ENCODE results near the gene CSNK1A1. TPM values are rescaled to one million over a fixed set of nuclear protein-coding genes. Genes with fewer than 3 reads are reported as not detected.

CSNK1A1 gene
- polyA plus RNA-seq, 1 donor from 2014 or later, result 217 TPM

- H3K4me3 ChIP-seq (ENCODE audit: low read length), result no peak overlapping the region
- H3K27ac ChIP-seq (ENCODE audit: low read length), result no peak overlapping the region
- no peak overlapping the region for H3K9ac ChIP-seq (ENCODE audit: low read length)
- no peak for TF ChIP-seq EP300 (conservative IDR thresholded peaks at IDR 0.05; ENCODE audit: poor library complexity, severe bottlenecking)
- no peak for TF ChIP-seq REST (IDR thresholded peaks at IDR 0.05; ENCODE audit: borderline replicate concordance)
- TF ChIP-seq EZH2 (IDR thresholded peaks at IDR 0.05; ENCODE audit: borderline replicate concordance, insufficient read depth, low read length, poor library complexity, severe bottlenecking), result no peak
- TF ChIP-seq RAD21 (conservative IDR thresholded peaks at IDR 0.05), result no peak
- no peak for TF ChIP-seq CTCF (IDR thresholded peaks at IDR 0.05; ENCODE audit: poor library complexity, severe bottlenecking)
- TF ChIP-seq TAF1 (IDR thresholded peaks at IDR 0.05; ENCODE audit: low read depth), result no peak
- TF ChIP-seq MXI1 (conservative IDR thresholded peaks at IDR 0.05; ENCODE audit: poor library complexity, severe bottlenecking), result no peak
- TF ChIP-seq SMC3 (conservative IDR thresholded peaks at IDR 0.05; ENCODE audit: poor library complexity), result no peak
- TF ChIP-seq POLR2AphosphoS5 (IDR thresholded peaks at IDR 0.05), result no peak
- no peaks in the 10 kb centered on the region for H4K20me1 ChIP-seq (ENCODE audit: insufficient read depth)
- no peaks in the 10 kb centered on the region for H3K36me3 ChIP-seq (ENCODE audit: insufficient read depth, low read length)
- no peaks in the 10 kb centered on the region for H3K27me3 ChIP-seq (ENCODE audit: insufficient read depth, low read depth, low read length)
- no peaks in the 10 kb centered on the region for H3K79me2 ChIP-seq (replicated peaks; ENCODE audit: insufficient read depth, low read length)
- no peaks in the 10 kb centered on the region for H3K9me3 ChIP-seq (ENCODE audit: low read length)
- H3K9me2 ChIP-seq (ENCODE audit: insufficient read depth, low read length), result no peaks in the 10 kb centered on the region
- H3K4me2 ChIP-seq (ENCODE audit: low read length), result no peak overlapping the region
- H3F3A ChIP-seq (ENCODE audit: insufficient read depth, low read length, poor library complexity, severe bottlenecking), result no peaks in the 10 kb centered on the region
- H2AFZ ChIP-seq (ENCODE audit: low read depth, low read length), result no peak overlapping the region
Measured at GRCh38 chr5:149456597-149457392, 94.4 kb downstream of the CSNK1A1 start.

GRCh38 chr5:149455889-149456409 lies 95.3 kb downstream of the CSNK1A1 start:
- no peaks in the 10 kb centered on the region for H3K9me3 ChIP-seq (ENCODE audit: low read length)
- H3K36me3 ChIP-seq (ENCODE audit: insufficient read depth, low read length), result no peaks in the 10 kb centered on the region
- no peaks in the 10 kb centered on the region for H3K27me3 ChIP-seq (ENCODE audit: insufficient read depth, low read depth, low read length)
- no peaks in the 10 kb centered on the region for H3K79me2 ChIP-seq (replicated peaks; ENCODE audit: insufficient read depth, low read length)
- H3F3A ChIP-seq (ENCODE audit: insufficient read depth, low read length, poor library complexity, severe bottlenecking), result no peaks in the 10 kb centered on the region
- no peak overlapping the region for H3K9ac ChIP-seq (ENCODE audit: low read length)
- TF ChIP-seq REST (IDR thresholded peaks at IDR 0.05; ENCODE audit: borderline replicate concordance), result no peak
- no peaks in the 10 kb centered on the region for H3K9me2 ChIP-seq (ENCODE audit: insufficient read depth, low read length)
- H2AFZ ChIP-seq (ENCODE audit: low read depth, low read length), result no peak overlapping the region
- H3K27ac ChIP-seq (ENCODE audit: low read length), result no peak overlapping the region
- no peak overlapping the region for H3K4me2 ChIP-seq (ENCODE audit: low read length)
- no peak overlapping the region for H3K4me3 ChIP-seq (ENCODE audit: low read length)
- no peaks in the 10 kb centered on the region for H4K20me1 ChIP-seq (ENCODE audit: insufficient read depth)
